B cell (primary cell): ENCODE measurements around the gene KCNN1. TPM values are rescaled to one million over a fixed set of nuclear protein-coding genes. Genes with fewer than 3 reads are reported as not detected.

Source experiments
- ATAC-seq: fragments of 200-7000 bp; cut with Tn5 transposase; one replicate; pipeline ENCODE4 v1.10.0; 2021; ENCODE audit warnings: low read depth, mild to moderate bottlenecking, moderate number of reproducible peaks, moderate library complexity
- CTCF ChIA-PET: fragments of 350-600 bp; sonication (Branson Sonifier 250); formaldehyde crosslinking; loops from one replicate; lab custom pipeline; 2021; ENCODE audit warnings: antibody characterized with exemption, inconsistent platforms; lab: Charles Lee
- POLR2A ChIA-PET: fragments of 350-600 bp; sonication (Branson Sonifier 250); formaldehyde crosslinking; loops from one replicate; lab custom pipeline; 2021; ENCODE audit warnings: antibody characterized with exemption; lab: Charles Lee
- DNase-seq: peaks from one replicate; pipeline ENCODE4 v3.0.0; 2013
- H2AFZ ChIP-seq: 2 replicates; pipeline ENCODE4 v1.6.1; 2012; ENCODE audit warnings: mild to moderate bottlenecking, low read depth, low read length; ENCODE audit not compliant: insufficient read depth, poor library complexity, severe bottlenecking
- H3K27ac ChIP-seq, 2 donors: 1 replicate in 1 of 2; 2 replicates in 1 of 2; pipeline ENCODE4 v1.5.1; 2012 to 2013; ENCODE audit warnings: low read length in 2 of 2, mild to moderate bottlenecking in 2 of 2, moderate library complexity in 1 of 2
- H3K27me3 ChIP-seq, 4 experiments: fragments of 200-600 bp in 1 of 4; sonication (generic) in 1 of 4; replicated peaks in 1 of 4; 1 replicate in 2 of 4; 2 replicates in 2 of 4; pipeline versions ENCODE4 v1.6.1 to v1.7.0; 2013 to 2016; ENCODE audit warnings: low read length in 3 of 4, mild to moderate bottlenecking in 2 of 4, mixed read lengths in 1 of 4, moderate library complexity in 1 of 4; ENCODE audit not compliant: insufficient read depth in 4 of 4, control insufficient read depth in 3 of 4; ENCODE audit errors: control extremely low read depth in 1 of 4
- H3K36me3 ChIP-seq, 2 experiments: replicated peaks in 1 of 2; 1 replicate in 1 of 2; 2 replicates in 1 of 2; pipeline versions ENCODE4 v1.6.1 to v1.7.1; 2013; ENCODE audit warnings: low read length in 1 of 2; ENCODE audit not compliant: insufficient read depth in 2 of 2, control insufficient read depth in 1 of 2; ENCODE audit errors: control extremely low read depth in 1 of 2, extremely low read depth in 1 of 2
- H3K4me1 ChIP-seq, 2 donors: fragments of 200-600 bp in 1 of 2; sonication (generic) in 1 of 2; 1 replicate in 1 of 2; 2 replicates in 1 of 2; pipeline versions ENCODE4 v1.5.1 to v1.6.1; 2013 to 2017; ENCODE audit warnings: low read length in 2 of 2; ENCODE audit not compliant: control insufficient read depth in 2 of 2, insufficient read depth in 2 of 2
- H3K4me2 ChIP-seq: replicated peaks from 2 replicates; pipeline ENCODE3; 2012; ENCODE audit warnings: mild to moderate bottlenecking, low read depth, low read length; ENCODE audit not compliant: poor library complexity, severe bottlenecking
- H3K4me3 ChIP-seq, 5 experiments: fragments of 200-600 bp in 1 of 5; sonication (generic) in 1 of 5; 1 replicate in 3 of 5; 2 replicates in 2 of 5; pipeline versions ENCODE4 v1.5.1 to v1.7.0; 2011 to 2016; ENCODE audit warnings: low read length in 4 of 5, mild to moderate bottlenecking in 4 of 5, low read depth in 2 of 5, control low read depth in 1 of 5, moderate library complexity in 1 of 5; ENCODE audit not compliant: insufficient read depth in 1 of 5; ENCODE audit errors: control extremely low read depth in 1 of 5, extremely low read depth in 1 of 5
- H3K79me2 ChIP-seq: fragments of 200-600 bp; sonication (generic); one replicate; pipeline ENCODE4 v1.6.0; 2016; ENCODE audit warnings: low read length; ENCODE audit not compliant: control insufficient read depth, insufficient read depth
- H3K9ac ChIP-seq: fragments of 200-600 bp; sonication (generic); 2 replicates; pipeline ENCODE4 v1.6.1; 2017; ENCODE audit warnings: mild to moderate bottlenecking, low read length, moderate library complexity
- H3K9me3 ChIP-seq, 3 donors: one replicate each; pipeline versions ENCODE4 v1.6.1 to v1.7.1; 2013; ENCODE audit warnings: low read length in 2 of 3; ENCODE audit not compliant: control insufficient read depth in 2 of 3, insufficient read depth in 1 of 3; ENCODE audit errors: control extremely low read depth in 1 of 3
- H4K20me1 ChIP-seq: 2 replicates; pipeline ENCODE4 v1.6.0; 2012; ENCODE audit warnings: mild to moderate bottlenecking, low read length; ENCODE audit not compliant: insufficient read depth, control insufficient read depth, poor library complexity, severe bottlenecking
- H3K27ac Mint-ChIP-seq: one replicate; pipeline ENCODE4 v1.8.0; 2021; ENCODE audit warnings: mixed read lengths
- H3K27me3 Mint-ChIP-seq: one replicate; pipeline ENCODE4 v1.8.0; 2021; ENCODE audit warnings: mixed read lengths
- H3K4me1 Mint-ChIP-seq: one replicate; pipeline ENCODE4 v1.8.0; 2021; ENCODE audit warnings: mixed read lengths
- H3K4me3 Mint-ChIP-seq: one replicate; pipeline ENCODE4 v1.8.0; 2021; ENCODE audit warnings: mixed read lengths
- H3K9me3 Mint-ChIP-seq: one replicate; pipeline ENCODE4 v1.8.0; 2022; ENCODE audit warnings: mixed read lengths; ENCODE audit not compliant: insufficient read depth
- EZH2 ChIP-seq: IDR thresholded peaks from 2 replicates; pipeline ENCODE4 v1.6.1; 2012; ENCODE audit warnings: borderline replicate concordance, low read depth, mild to moderate bottlenecking, moderate library complexity, low read length; ENCODE audit not compliant: insufficient read depth, poor library complexity, severe bottlenecking
- WGBS: methylation state at CpG from one replicate; pipeline ENCODE4 v1.1.5; 2013; ENCODE audit warnings: missing lambda C conversion rate; ENCODE audit not compliant: insufficient coverage; 5-methylcytosine and 5-hydroxymethylcytosine counted together
- intact Hi-C: fragments of 100-400 bp; cut with micrococcal nuclease; formaldehyde crosslinking; loops from one replicate; pipeline ENCODE4 v1.10.0; 2022
- polyA plus RNA-seq: library from polyadenylated mRNA; depleted of rRNA; stranded (reverse); fragments of >200 nt; gene quantifications from 2 replicates; pipeline ENCODE4 v1.2.3, GENCODE V29; 2012
- total RNA-seq, 2 donors: library from RNA; stranded (reverse); fragments of 120-200 nt in 1 of 2; gene quantifications; 1 replicate in 1 of 2; 2 replicates in 1 of 2; pipeline versions ENCODE4 v1.2.3 to v1.2.4, GENCODE V29; 2013 to 2022
- TF ChIP-seq, protein P1 (sequence below): fragments of 200-600 bp; IDR thresholded peaks from one replicate; pipeline ENCODE4 v1.8.0; 2022; ENCODE audit warnings: antibody characterized with exemption, mild to moderate bottlenecking

Gene KCNN1
- total and polyA plus RNA-seq, 2 donors (not counting 1 experiment from before 2014, with no cell fraction given): 0.04 TPM; not detected in 1

DNA sequence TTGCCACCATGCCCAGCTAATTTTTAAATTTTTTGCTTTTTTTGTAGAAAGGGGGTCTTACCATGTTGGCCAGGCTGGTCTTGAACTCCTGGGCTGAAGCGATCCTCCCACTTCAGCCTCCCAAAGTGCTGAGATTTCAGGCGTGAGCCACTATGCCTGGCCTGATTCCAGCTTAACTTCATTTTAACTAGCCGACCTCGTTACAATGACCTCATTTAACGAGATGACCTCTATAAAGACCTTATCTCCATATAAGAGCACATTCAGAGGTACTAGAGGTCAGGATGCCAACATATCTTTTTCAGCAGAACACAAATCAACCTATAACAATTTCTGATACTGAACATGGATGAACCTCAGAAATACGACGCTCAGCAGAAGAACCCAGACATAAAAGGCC is 10.6 kb downstream of the KCNN1 start:
- Mint-ChIP-seq H3K9me3 (no peaks in the 10 kb centered on the region), H3K4me3 (no peak overlapping the region), H3K27me3 (no peaks in the 10 kb centered on the region), H3K27ac (peak overlapping the region; percentile 0), H3K4me1 (peaks cover 11% of the 10 kb centered on the region)
- intact Hi-C loops: no loop called here
- ChIA-PET CTCF (no interaction called here), POLR2A (no interaction called here)
- no peaks in the 10 kb centered on the region for H4K20me1 ChIP-seq
- H3K4me2 ChIP-seq: no peak overlapping the region
- H3K27me3 ChIP-seq: no peaks in the 10 kb centered on the region
- no peaks in the 10 kb centered on the region for H3K79me2 ChIP-seq
- peaks cover 12 to 19% of the 10 kb centered on the region in 2 donors for H3K4me1 ChIP-seq
- DNase-seq (no peak), ATAC-seq (no peak)
- H2AFZ ChIP-seq: no peak overlapping the region
- TF ChIP-seq EZH2: no peak
- TF ChIP-seq, protein P1, sequence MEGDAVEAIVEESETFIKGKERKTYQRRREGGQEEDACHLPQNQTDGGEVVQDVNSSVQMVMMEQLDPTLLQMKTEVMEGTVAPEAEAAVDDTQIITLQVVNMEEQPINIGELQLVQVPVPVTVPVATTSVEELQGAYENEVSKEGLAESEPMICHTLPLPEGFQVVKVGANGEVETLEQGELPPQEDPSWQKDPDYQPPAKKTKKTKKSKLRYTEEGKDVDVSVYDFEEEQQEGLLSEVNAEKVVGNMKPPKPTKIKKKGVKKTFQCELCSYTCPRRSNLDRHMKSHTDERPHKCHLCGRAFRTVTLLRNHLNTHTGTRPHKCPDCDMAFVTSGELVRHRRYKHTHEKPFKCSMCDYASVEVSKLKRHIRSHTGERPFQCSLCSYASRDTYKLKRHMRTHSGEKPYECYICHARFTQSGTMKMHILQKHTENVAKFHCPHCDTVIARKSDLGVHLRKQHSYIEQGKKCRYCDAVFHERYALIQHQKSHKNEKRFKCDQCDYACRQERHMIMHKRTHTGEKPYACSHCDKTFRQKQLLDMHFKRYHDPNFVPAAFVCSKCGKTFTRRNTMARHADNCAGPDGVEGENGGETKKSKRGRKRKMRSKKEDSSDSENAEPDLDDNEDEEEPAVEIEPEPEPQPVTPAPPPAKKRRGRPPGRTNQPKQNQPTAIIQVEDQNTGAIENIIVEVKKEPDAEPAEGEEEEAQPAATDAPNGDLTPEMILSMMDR: no peak
- WGBS: 94% methylated on average over 6 of the region's 7 CpGs
- no peak overlapping the region for H3K4me3 ChIP-seq
- H3K9ac ChIP-seq: no peak overlapping the region
- no peaks in the 10 kb centered on the region for H3K9me3 ChIP-seq
- H3K36me3 ChIP-seq: no peaks in the 10 kb centered on the region
- H3K27ac ChIP-seq: no peak overlapping the region

DNA sequence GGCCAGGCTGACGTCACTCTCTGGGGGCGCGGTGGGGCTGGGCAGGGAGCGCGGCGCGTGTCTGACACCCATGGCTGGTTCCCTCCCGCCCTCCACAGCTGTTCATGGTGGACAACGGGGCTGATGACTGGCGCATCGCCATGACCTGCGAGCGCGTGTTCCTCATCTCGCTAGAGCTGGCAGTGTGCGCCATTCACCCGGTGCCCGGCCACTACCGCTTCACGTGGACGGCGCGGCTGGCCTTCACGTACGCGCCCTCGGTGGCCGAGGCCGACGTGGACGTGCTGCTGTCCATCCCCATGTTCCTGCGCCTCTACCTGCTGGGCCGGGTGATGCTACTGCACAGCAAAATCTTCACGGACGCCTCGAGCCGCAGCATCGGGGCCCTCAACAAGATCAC is 14.7 kb downstream of the KCNN1 start:
- Histone ChIP-seq H3K79me2 (no peaks in the 10 kb centered on the region), H3K4me3 (no peak overlapping the region), H3K27ac (no peak overlapping the region), H3K9ac (no peak overlapping the region), H3K4me1 (peaks cover 12 to 19% of the 10 kb centered on the region in 2 donors), H3K4me2 (no peak overlapping the region), H3K36me3 (no peaks in the 10 kb centered on the region), H3K27me3 (peaks cover 0 to 7% (median 0%) of the 10 kb centered on the region in 4 experiments), H3K9me3 (no peaks in the 10 kb centered on the region), H2AFZ (no peak overlapping the region), H4K20me1 (no peaks in the 10 kb centered on the region)
- POLR2A ChIA-PET: interaction anchor here (0.7 kb wide), 1 partner anchor 60 kb away, joined by 3 read pairs; no protein-coding TSS in a partner anchor
- Mint-ChIP-seq H3K27ac (no peak overlapping the region), H3K4me3 (no peak overlapping the region), H3K4me1 (peaks cover 11% of the 10 kb centered on the region), H3K27me3 (peaks cover 10% of the 10 kb centered on the region), H3K9me3 (no peaks in the 10 kb centered on the region)
- ATAC-seq (no peak), DNase-seq (no peak)
- 96% methylated on average over 38 of the region's 38 CpGs for WGBS
- CTCF ChIA-PET: interaction anchor here (1.9 kb wide), 1 partner anchor 43 kb away, joined by 6 read pairs; no protein-coding TSS in a partner anchor
- intact Hi-C loops: no loop called here
- TF ChIP-seq EZH2: no peak
- TF ChIP-seq, protein P1: no peak
